Endothelial cell of umbilical vein (primary cell): ENCODE data around the gene DLEC1. TPM values are rescaled to one million over a fixed set of nuclear protein-coding genes. Genes with fewer than 3 reads are reported as not detected.

Source experiments
- BruUV-seq: library from RNA; stranded (reverse); fragments of 400-500 nt; replicated peaks from 2 replicates; lab custom pipeline; 2021; lab: Mats Ljungman, UMichigan
- CTCF ChIA-PET: fragments of 300-600, 350-600 bp; sonication (Branson Sonifier 250); formaldehyde crosslinking; loops from one replicate; lab custom pipeline; 2021; ENCODE audit warnings: antibody characterized with exemption, inconsistent platforms; lab: Charles Lee
- POLR2A ChIA-PET: fragments of 300-600, 350-600 bp; sonication (Branson Sonifier 250); formaldehyde crosslinking; loops from one replicate; lab custom pipeline; 2021; ENCODE audit warnings: antibody characterized with exemption, inconsistent platforms; lab: Charles Lee
- DNase-seq: peaks from one replicate; pipeline ENCODE4 v3.0.0-alpha.2; 2011; ENCODE audit warnings: low read depth, low spot score
- FAIRE-seq: peaks from 2 replicates; lab custom pipeline; 2011; peaks lifted over from hg19 to GRCh38; lab: Jason Lieb, UNC
- H2AFZ ChIP-seq: 2 replicates; pipeline ENCODE4 v1.6.0; 2012; ENCODE audit warnings: low read depth, low read length, control low read depth, inconsistent platforms
- H3K27ac ChIP-seq: 2 replicates; pipeline ENCODE4 v1.5.1; 2011; ENCODE audit warnings: low read depth, mild to moderate bottlenecking, control low read depth, low read length, moderate library complexity; ENCODE audit not compliant: insufficient read depth
- H3K27me3 ChIP-seq, 2 experiments: 2 replicates each; pipeline versions ENCODE4 v1.6.0 to v1.6.1; 2011; ENCODE audit warnings: low read length in 2 of 2, mixed read lengths in 1 of 2; ENCODE audit not compliant: control insufficient read depth in 2 of 2, insufficient read depth in 2 of 2
- H3K36me3 ChIP-seq, 2 experiments: 2 replicates in 1 of 2; 3 replicates in 1 of 2; pipeline ENCODE4 v1.5.1; 2011; ENCODE audit warnings: low read length in 2 of 2, mild to moderate bottlenecking in 1 of 2, moderate library complexity in 1 of 2; ENCODE audit not compliant: control insufficient read depth in 2 of 2, insufficient read depth in 2 of 2; ENCODE audit errors: extremely low read depth in 1 of 2
- H3K4me1 ChIP-seq: 3 replicates; pipeline ENCODE4 v1.5.1; 2011; ENCODE audit warnings: mild to moderate bottlenecking, low read length; ENCODE audit not compliant: control insufficient read depth, insufficient read depth; ENCODE audit errors: extremely low read depth
- H3K4me2 ChIP-seq: 2 replicates; pipeline ENCODE4 v1.6.1; 2011; ENCODE audit warnings: low read length, control low read depth, mixed read lengths; ENCODE audit not compliant: insufficient read depth
- H3K4me3 ChIP-seq, 3 experiments: fragments of 200-600 bp in 1 of 3; sonication (generic), shearing (Covaris generic) in 1 of 3; replicated peaks in 1 of 3; 2 replicates each; pipeline ENCODE4 v1.5.1; 2011 to 2016; ENCODE audit warnings: control low read depth in 3 of 3, low read length in 3 of 3, mild to moderate bottlenecking in 2 of 3, inconsistent platforms in 1 of 3, low read depth in 1 of 3, moderate library complexity in 1 of 3; ENCODE audit not compliant: insufficient read depth in 1 of 3
- H3K79me2 ChIP-seq: 2 replicates; pipeline ENCODE4 v1.6.0; 2012; ENCODE audit warnings: low read length, inconsistent platforms; ENCODE audit not compliant: control insufficient read depth, insufficient read depth
- H3K9ac ChIP-seq: replicated peaks from 2 replicates; pipeline ENCODE3; 2011; ENCODE audit warnings: low read length, control low read depth; ENCODE audit not compliant: insufficient read depth; ENCODE audit errors: extremely low read depth
- H3K9me1 ChIP-seq: replicated peaks from 3 replicates; pipeline ENCODE4 v1.6.0; 2011; ENCODE audit warnings: mild to moderate bottlenecking, low read length; ENCODE audit not compliant: control insufficient read depth, insufficient read depth; ENCODE audit errors: extremely low read depth
- H3K9me3 ChIP-seq: replicated peaks from 2 replicates; pipeline ENCODE4 v1.5.1; 2012; ENCODE audit warnings: low read length, inconsistent platforms; ENCODE audit not compliant: control insufficient read depth, insufficient read depth
- H4K20me1 ChIP-seq: replicated peaks from 2 replicates; pipeline ENCODE3; 2011; ENCODE audit warnings: mild to moderate bottlenecking, low read length; ENCODE audit not compliant: control insufficient read depth, insufficient read depth; ENCODE audit errors: extremely low read depth
- CTCF ChIP-seq, 2 donors: IDR thresholded peaks; 1 replicate in 1 of 2; 2 replicates in 1 of 2; pipeline ENCODE4 v1.5.1; 2011; ENCODE audit warnings: low read length in 2 of 2, mild to moderate bottlenecking in 2 of 2, moderate library complexity in 2 of 2, control low read depth in 1 of 2, inconsistent platforms in 1 of 2, low read depth in 1 of 2; ENCODE audit not compliant: insufficient read depth in 1 of 2; ENCODE audit errors: extremely low read depth in 1 of 2
- EZH2 ChIP-seq: IDR thresholded peaks from 2 replicates; pipeline ENCODE4 v1.6.1; 2012; ENCODE audit warnings: borderline replicate concordance, low read depth, mild to moderate bottlenecking, moderate library complexity, low read length, inconsistent platforms; ENCODE audit not compliant: severe bottlenecking
- FOS ChIP-seq: IDR thresholded peaks from 2 replicates; pipeline ENCODE4 v1.6.1; 2011; ENCODE audit warnings: mild to moderate bottlenecking, low read length, moderate library complexity, borderline replicate concordance; ENCODE audit not compliant: insufficient read depth
- GATA2 ChIP-seq: IDR thresholded peaks from 2 replicates; pipeline ENCODE4 v1.7.0; 2011; ENCODE audit warnings: low read depth, mild to moderate bottlenecking, moderate library complexity, mixed read lengths, low read length; ENCODE audit not compliant: insufficient read length, insufficient read depth
- JUN ChIP-seq: IDR thresholded peaks from 2 replicates; pipeline ENCODE4 v1.6.1; 2011; ENCODE audit warnings: borderline replicate concordance, low read depth; ENCODE audit not compliant: insufficient read length, insufficient read depth
- MAX ChIP-seq: IDR thresholded peaks from 2 replicates; pipeline ENCODE4 v1.6.1; 2011; ENCODE audit not compliant: insufficient read depth, insufficient read length
- MYC ChIP-seq: IDR thresholded peaks from one replicate; pipeline ENCODE4 v1.6.1; 2011; ENCODE audit warnings: mild to moderate bottlenecking, low read depth, low read length
- POLR2A ChIP-seq: IDR thresholded peaks from 2 replicates; pipeline ENCODE4 v1.6.1; 2012; ENCODE audit warnings: low read depth, mild to moderate bottlenecking, control low read depth, low read length
- POLR2AphosphoS5 ChIP-seq: IDR thresholded peaks from 2 replicates; pipeline ENCODE4 v1.6.1; 2012; ENCODE audit warnings: low read depth, mild to moderate bottlenecking, control low read depth, low read length, moderate library complexity; ENCODE audit not compliant: insufficient read depth
- dilution Hi-C: fragments of 300-500 bp; cut with MboI; formaldehyde crosslinking; loops from one replicate; pipeline ENCODE4 v1.15.0; 2019; ENCODE audit warnings: low sequenced_read_pairs; ENCODE audit not compliant: extremely low pct_ligation_motif_present
- intact Hi-C: fragments of 100-400 bp; cut with micrococcal nuclease; formaldehyde crosslinking; loops from one replicate; pipeline ENCODE4 v1.10.0; 2022
- polyA plus RNA-seq, 4 experiments: library from polyadenylated mRNA; depleted of rRNA in 3 of 4; stranded (reverse) in 3 of 4; unstranded in 1 of 4; fragments of >200 nt; gene quantifications; 2 replicates each; pipeline versions ENCODE4 v1.2.1 to v1.2.3, GENCODE V29; 2011 to 2012; ENCODE audit warnings: missing spikeins in 1 of 4
- total RNA-seq: library from RNA; stranded (reverse); gene quantifications from 2 replicates; pipeline ENCODE4 v1.2.3, GENCODE V29; 2021

The DLEC1 gene
- total and polyA plus RNA-seq, 2 donors (not counting 3 experiments of a cell fraction or from before 2014, with no cell fraction given), result not detected

GRCh38 chr3:37997342-37997741 lies 41.7 kb upstream of the DLEC1 start:
- TF ChIP-seq FOS, result no peak
- no peak for TF ChIP-seq POLR2A
- TF ChIP-seq POLR2AphosphoS5, result no peak
- TF ChIP-seq EZH2, result no peak
- TF ChIP-seq JUN, result no peak
- no peak for TF ChIP-seq MAX
- TF ChIP-seq MYC, result no peak
- TF ChIP-seq CTCF (IDR thresholded peaks at IDR 0.05; ENCODE audit: extremely low read depth in 1 of 2, insufficient read depth in 1 of 2, low read depth in 1 of 2, low read length in 2 of 2), result no peak
- no peak for TF ChIP-seq GATA2
- DNase-seq, result no peak

More at GRCh38 chr3:37997342-37997741, 41.7 kb upstream of the DLEC1 start:
- no peaks in the 10 kb centered on the region for H3K9me3 ChIP-seq
- H3K9ac ChIP-seq, result no peak overlapping the region
- no peak for FAIRE-seq
- H3K4me1 ChIP-seq, result peaks cover 15% of the 10 kb centered on the region
- H3K4me3 ChIP-seq, result no peak overlapping the region
- no peaks in the 10 kb centered on the region for H3K79me2 ChIP-seq
- H3K36me3 ChIP-seq, result peaks cover 0 to 6% of the 10 kb centered on the region in 2 experiments
- H3K4me2 ChIP-seq, result no peak overlapping the region
- dilution Hi-C loops (no loop called here), intact Hi-C loops (no loop called here)
- H3K9me1 ChIP-seq, result no peaks in the 10 kb centered on the region
- no peaks in the 10 kb centered on the region for H4K20me1 ChIP-seq
- no peak overlapping the region for H3K27ac ChIP-seq
- no TSS peak for BruUV-seq
- no peak overlapping the region for H2AFZ ChIP-seq
- no peaks in the 10 kb centered on the region for H3K27me3 ChIP-seq
- ChIA-PET CTCF (interaction anchor here (0.6 to 1.6 kb wide), 25 partner anchors 13 to 654 kb away, joined by 3 to 68 read pairs (median 4); partner anchors contain the start of genes ACAA1, PLCD1 and XYLB), POLR2A (no interaction called here)
